ENCODE measurements around the gene MRPL4.

MRPL4 gene

GRCh38 chr19:10251792-10252694 lies at the start of gene MRPL4:
TSS of gene MRPL4 (plus strand) at chr19:10252214. CDS start at chr19:10252254, 40 bp downstream.
- peak; percentile 93 for DNase-seq

GRCh38 chr19:10203686-10204085 lies 48.3 kb upstream of the MRPL4 start:
- no peak for DNase-seq

DNA sequence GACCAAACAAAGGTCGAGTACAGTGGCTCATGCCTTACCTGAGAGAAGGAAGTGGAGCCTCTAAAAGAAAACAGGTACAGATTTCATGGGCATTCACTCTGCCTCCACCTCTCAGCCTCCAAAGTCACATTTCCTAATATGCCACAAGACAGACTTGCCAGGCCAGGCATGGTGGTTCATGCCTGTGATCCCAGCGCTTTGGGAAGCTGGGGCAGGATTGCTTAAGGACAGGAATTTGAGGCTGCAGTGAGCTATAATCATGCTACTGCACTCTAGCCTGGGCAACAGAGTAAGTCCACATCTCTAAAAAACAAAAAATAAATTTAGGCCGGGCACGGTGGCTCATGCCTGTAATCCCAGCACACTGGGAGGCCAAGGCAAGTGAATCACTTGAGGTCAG lies 46.4 kb upstream of the MRPL4 start:
- DNase-seq: no peak

- DNase-seq: no peak
Observed at GRCh38 chr19:10206226-10206885, 45.7 kb upstream of the MRPL4 start.

GRCh38 chr19:10207026-10207425 lies 45.0 kb upstream of the MRPL4 start:
- DNase-seq: no peak

DNA sequence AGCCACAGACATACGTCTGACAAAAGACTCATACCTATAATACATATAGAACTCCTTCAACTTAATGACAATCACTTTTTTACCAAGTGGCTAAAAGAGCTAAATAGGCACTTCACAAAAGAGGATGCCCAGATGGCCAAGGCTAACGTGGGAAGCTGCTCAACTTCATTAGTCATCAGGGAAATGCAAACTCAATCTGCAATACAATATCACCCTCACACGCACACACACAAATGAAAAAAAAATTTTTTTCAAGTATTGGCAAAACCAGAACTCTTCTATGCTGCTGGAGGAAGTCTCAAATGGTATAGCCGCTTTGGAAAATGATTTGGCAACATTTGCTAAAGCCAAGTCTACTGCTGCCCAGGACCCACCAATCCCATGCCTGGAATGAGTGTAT lies 42.7 kb upstream of the MRPL4 start:
- DNase-seq: no peak

DNA sequence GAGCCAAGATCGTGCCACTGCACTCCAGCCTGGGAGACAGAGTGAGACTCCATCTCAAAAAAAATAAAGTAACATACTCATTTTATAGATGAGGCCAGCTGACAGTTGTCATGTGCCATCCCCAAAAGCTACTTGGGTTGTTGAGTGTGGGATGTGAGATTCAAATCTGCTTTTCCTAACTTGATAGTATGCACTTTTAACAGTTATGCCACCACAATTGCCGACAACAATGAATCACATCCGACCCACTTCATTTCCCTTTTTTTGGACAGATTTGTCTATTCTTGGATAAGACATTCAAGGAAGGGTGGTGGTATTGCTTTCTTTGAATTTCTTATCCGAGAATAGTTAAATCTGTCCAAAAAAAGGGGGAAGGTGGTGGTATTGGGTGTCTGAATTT lies 41.0 kb upstream of the MRPL4 start:
- no peak for DNase-seq

DNA sequence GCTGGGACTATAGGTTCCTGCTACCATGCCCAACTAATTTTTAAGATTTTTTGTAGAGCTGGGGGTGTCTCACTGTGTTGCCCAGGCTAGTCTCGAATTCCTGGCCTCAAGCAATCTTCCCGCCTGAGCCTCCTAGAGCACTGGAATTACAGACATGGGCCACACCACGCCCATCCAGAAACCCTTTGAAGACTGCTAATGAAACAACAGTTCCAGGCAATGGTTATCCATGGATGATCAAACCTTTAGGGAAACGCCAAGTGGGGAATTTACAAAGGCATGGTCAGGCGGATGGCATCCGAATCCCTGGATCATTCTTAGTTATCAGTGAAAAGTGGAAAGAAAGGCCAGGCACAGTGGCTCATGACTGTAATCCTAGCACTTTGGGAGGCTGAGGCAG lies 40.3 kb upstream of the MRPL4 start:
- no peak for DNase-seq

DNA sequence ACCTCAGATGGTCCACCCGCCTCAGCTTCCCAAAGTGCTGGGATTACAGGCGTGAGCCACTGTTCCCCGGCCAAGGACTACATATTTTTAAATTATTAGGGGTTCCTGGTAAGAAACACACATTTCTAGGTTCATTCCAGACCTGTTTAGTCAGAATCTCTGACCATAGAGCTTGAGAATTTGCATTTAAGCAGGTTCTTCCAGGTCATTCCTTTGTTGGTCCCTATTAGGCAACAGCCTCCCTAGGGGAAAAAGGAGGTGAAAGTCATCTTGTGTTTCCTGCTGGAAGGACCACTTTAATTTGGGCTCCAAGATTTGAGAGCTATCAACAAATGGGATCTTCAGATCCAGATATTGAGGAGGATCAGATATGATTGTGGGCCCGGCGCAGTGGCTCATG lies 37.2 kb upstream of the MRPL4 start:
- no peak for DNase-seq

GRCh38 chr19:10217085-10217484 lies 34.9 kb upstream of the MRPL4 start:
- DNase-seq: no peak

DNA sequence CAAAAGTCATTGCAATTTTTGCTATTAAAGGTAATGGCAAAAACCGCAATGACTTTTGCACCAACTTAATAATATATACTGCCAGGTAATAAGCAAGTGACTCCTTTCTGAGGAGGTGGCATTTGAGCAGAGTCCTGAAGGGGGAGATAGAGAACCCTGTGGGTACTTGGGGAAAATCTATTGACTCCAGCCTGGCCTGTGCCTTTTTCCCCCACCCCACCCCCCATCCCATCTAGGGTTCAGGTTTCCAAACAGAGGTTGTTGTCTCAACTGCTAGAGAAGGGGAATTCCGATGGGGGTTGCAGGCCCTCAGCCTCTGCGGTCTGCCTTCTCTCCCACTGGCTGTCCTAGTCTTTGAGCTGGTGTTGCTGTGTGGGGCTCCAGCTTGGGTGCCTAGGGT lies 32.3 kb upstream of the MRPL4 start:
- no peak for DNase-seq

- no peak for DNase-seq
Observed at GRCh38 chr19:10220695-10221094, 31.3 kb upstream of the MRPL4 start.

- no peak for DNase-seq
Observed at GRCh38 chr19:10222201-10222890, 29.7 kb upstream of the MRPL4 start.

GRCh38 chr19:10223488-10224213 lies 28.4 kb upstream of the MRPL4 start:
- no peak for DNase-seq

GRCh38 chr19:10224337-10224736 lies 27.7 kb upstream of the MRPL4 start:
- no peak for DNase-seq

GRCh38 chr19:10226021-10226375 lies 26.0 kb upstream of the MRPL4 start:
- DNase-seq: no peak

DNA sequence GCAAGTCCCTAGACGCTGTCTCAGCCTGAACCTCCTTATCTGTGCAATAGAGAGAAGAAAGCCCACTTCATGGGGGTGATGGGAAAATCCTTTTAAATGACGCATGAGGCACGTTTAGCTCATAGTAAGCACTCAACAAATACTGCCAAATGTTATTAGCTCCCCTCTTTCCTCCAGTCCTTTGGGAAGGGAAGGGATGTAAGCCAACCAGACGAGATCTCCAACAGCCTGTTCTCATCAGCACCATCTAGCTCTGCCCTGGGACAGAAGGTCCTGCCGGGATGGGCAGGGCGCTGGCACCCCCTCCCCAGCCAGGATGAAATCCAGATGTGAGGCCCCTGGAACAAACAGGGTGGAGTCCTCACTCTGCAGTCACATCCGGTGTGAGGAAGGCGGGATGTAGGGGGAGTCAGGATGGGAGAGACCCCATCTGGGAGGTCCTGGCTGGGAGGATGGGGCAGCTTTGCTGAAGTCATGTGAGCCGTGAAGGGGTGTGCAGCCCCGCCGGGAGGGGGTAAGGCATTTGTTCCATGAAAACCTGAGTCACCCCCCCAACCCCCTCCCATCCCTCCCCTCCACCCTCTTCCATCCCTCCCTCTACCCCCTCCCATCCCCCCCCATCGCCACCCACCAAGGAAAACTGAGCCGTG lies 25.5 kb upstream of the MRPL4 start:
- DNase-seq: no peak

DNA sequence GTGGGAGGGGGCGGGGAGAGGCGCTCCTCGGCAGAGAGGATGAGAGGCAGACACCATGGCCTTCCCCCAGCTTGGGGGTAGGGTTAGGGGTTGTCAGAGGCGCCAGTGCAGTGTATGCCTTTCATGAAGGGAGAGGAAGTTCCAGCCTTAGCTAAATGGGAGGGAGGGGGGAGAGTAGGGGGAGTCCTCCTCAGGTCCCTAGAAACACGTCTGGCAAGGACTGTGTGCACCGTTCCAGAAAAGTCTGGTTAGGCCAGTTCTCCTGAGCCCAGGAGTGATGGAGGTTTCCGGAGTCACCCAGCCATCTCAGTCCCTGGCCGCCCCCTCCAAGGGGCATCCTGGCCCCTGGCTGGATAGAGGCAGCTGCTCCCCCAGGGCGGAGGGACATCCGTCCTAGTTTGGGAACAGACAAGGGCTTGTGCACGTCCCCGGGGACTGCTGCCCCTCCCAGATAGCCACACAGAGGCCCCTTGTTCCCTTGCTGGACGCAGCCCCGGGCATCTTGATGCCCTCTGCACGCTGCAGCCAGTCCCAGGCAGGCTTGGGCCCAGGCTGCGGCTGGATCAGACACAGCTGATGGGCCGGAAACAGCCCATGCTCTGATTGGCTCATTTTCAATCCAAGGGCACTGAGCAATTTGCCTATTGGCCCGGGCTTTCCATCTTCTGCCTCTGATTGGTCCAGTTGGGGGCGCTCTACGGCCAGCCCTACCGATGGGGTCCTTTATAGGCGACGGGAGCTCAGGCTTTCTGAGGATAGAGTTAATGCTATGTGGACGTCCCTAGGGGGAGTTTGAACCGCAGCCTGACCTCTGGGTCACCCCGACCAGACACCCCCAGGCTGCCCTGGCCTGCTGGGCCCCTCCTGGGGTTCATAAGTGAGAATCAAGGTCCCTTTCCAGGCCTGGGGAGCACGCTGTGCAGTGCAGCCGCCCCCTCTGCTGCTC lies 24.7 kb upstream of the MRPL4 start:
- no peak for DNase-seq

- no peak for DNase-seq
Observed at GRCh38 chr19:10228393-10228792, 23.6 kb upstream of the MRPL4 start.

DNA sequence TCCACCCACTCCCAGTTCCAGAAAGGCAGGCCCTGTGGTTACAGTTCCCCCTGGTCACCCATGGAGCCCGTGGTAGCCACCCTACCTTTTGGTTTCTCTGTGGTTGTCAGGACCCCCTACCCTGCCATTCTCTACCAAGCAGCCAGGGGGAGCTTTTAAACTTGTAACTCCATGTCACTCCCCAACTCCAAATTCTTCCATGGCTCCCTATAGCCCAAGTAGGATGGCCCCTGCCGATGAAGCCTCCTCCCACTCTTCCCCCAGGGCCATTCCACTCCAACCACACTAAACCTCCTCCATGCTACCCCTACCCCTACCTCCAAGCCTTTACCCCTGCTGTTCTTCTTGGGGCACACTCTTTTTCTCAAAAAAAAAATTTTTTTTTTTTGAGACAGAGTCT lies 23.1 kb upstream of the MRPL4 start:
- no peak for DNase-seq

- peak; percentile 3 for DNase-seq
Observed at GRCh38 chr19:10230173-10230860, 21.7 kb upstream of the MRPL4 start.

Measured in NCI-H2227 treated with DMSO at 0.1 percent for 48 hours (cell line).